Activated CD4-positive, alpha-beta memory T cell treated with anti-CD3 and anti-CD28 coated beads for 36 hours (primary cell): ENCODE measurements around the gene ZFPM1. TPM values are rescaled to one million over a fixed set of nuclear protein-coding genes. Genes with fewer than 3 reads are reported as not detected.

Source experiments
- CTCF ChIA-PET: fragments of 350-600 bp; sonication (Branson Sonifier 250); formaldehyde crosslinking; loops from one replicate; lab custom pipeline; 2021; ENCODE audit warnings: antibody characterized with exemption, inconsistent platforms; lab: Charles Lee
- POLR2A ChIA-PET: fragments of 350-600 bp; sonication (Branson Sonifier 250); formaldehyde crosslinking; loops from one replicate; lab custom pipeline; 2021; ENCODE audit warnings: antibody characterized with exemption; lab: Charles Lee
- DNase-seq: peaks from one replicate; pipeline ENCODE4 v3.0.0-alpha.2; 2020
- H3K27ac Mint-ChIP-seq: one replicate; pipeline ENCODE4 v1.8.0; 2021; ENCODE audit warnings: mixed read lengths
- H3K27me3 Mint-ChIP-seq: one replicate; pipeline ENCODE4 v1.8.0; 2021; ENCODE audit warnings: mixed read lengths
- H3K36me3 Mint-ChIP-seq: one replicate; pipeline ENCODE4 v1.8.0; 2021; ENCODE audit warnings: mixed read lengths
- H3K4me1 Mint-ChIP-seq: one replicate; pipeline ENCODE4 v1.8.0; 2021; ENCODE audit warnings: low read depth, mixed read lengths
- H3K4me3 Mint-ChIP-seq: one replicate; pipeline ENCODE4 v1.8.0; 2021; ENCODE audit warnings: mild to moderate bottlenecking, mixed read lengths
- H3K9me3 Mint-ChIP-seq: one replicate; pipeline ENCODE4 v1.8.0; 2021; ENCODE audit warnings: mixed read lengths
- intact Hi-C: fragments of 100-400 bp; cut with micrococcal nuclease; formaldehyde crosslinking; loops from one replicate; pipeline ENCODE4 v1.15.1; 2023
- total RNA-seq, 2 experiments: library from RNA; stranded (reverse); gene quantifications; one replicate each; pipeline ENCODE4 v1.2.3, GENCODE V29; 2021

ZFPM1 gene
- total RNA-seq, 2 experiments from 2014 or later: 11.6 to 12.0 TPM

- H3K4me3 Mint-ChIP-seq: no peak overlapping the region
- CTCF ChIA-PET: no interaction called here
- POLR2A ChIA-PET: no interaction called here
- no peaks in the 10 kb centered on the region for H3K4me1 Mint-ChIP-seq
- intact Hi-C loops: no loop called here
- H3K27ac Mint-ChIP-seq: no peak overlapping the region
- no peaks in the 10 kb centered on the region for H3K27me3 Mint-ChIP-seq
- no peaks in the 10 kb centered on the region for H3K36me3 Mint-ChIP-seq
- no peaks in the 10 kb centered on the region for H3K9me3 Mint-ChIP-seq
- no peak for DNase-seq
Measured at GRCh38 chr16:88421301-88421700, 31.8 kb upstream of the ZFPM1 start.

- Mint-ChIP-seq H3K27me3 (no peaks in the 10 kb centered on the region), H3K36me3 (no peaks in the 10 kb centered on the region), H3K9me3 (no peaks in the 10 kb centered on the region), H3K4me3 (no peak overlapping the region), H3K4me1 (no peaks in the 10 kb centered on the region), H3K27ac (no peak overlapping the region)
- intact Hi-C loops: no loop called here
- CTCF ChIA-PET: no interaction called here
- no peak for DNase-seq
- POLR2A ChIA-PET: no interaction called here
Measured at GRCh38 chr16:88421871-88422433, 31.1 kb upstream of the ZFPM1 start.

- intact Hi-C loops: no loop called here
- CTCF ChIA-PET: no interaction called here
- Mint-ChIP-seq H3K27me3 (no peaks in the 10 kb centered on the region), H3K36me3 (no peaks in the 10 kb centered on the region), H3K4me1 (no peaks in the 10 kb centered on the region), H3K27ac (no peak overlapping the region), H3K4me3 (no peak overlapping the region), H3K9me3 (no peaks in the 10 kb centered on the region)
- POLR2A ChIA-PET: no interaction called here
- DNase-seq: no peak
Measured at GRCh38 chr16:88422733-88423447, 30.2 kb upstream of the ZFPM1 start.

- no peak for DNase-seq
Measured at GRCh38 chr16:88423448-88423850, 29.6 kb upstream of the ZFPM1 start.

GRCh38 chr16:88424587-88425235 lies 28.4 kb upstream of the ZFPM1 start:
- DNase-seq: no peak
- no peak overlapping the region for H3K27ac Mint-ChIP-seq
- H3K4me1 Mint-ChIP-seq: peaks cover 1% of the 10 kb centered on the region
- POLR2A ChIA-PET: no interaction called here
- CTCF ChIA-PET: interaction anchor here (1.1 kb wide), 1 partner anchor 11 kb away, joined by 5 read pairs; no protein-coding TSS in a partner anchor
- intact Hi-C loops: no loop called here
- H3K9me3 Mint-ChIP-seq: no peaks in the 10 kb centered on the region
- no peaks in the 10 kb centered on the region for H3K36me3 Mint-ChIP-seq
- H3K4me3 Mint-ChIP-seq: no peak overlapping the region
- H3K27me3 Mint-ChIP-seq: no peaks in the 10 kb centered on the region

More at GRCh38 chr16:88423448-88423850, 29.6 kb upstream of the ZFPM1 start:
- ChIA-PET POLR2A (no interaction called here), CTCF (no interaction called here)
- Mint-ChIP-seq H3K4me1 (no peaks in the 10 kb centered on the region), H3K27ac (no peak overlapping the region), H3K9me3 (no peaks in the 10 kb centered on the region), H3K36me3 (no peaks in the 10 kb centered on the region), H3K4me3 (no peak overlapping the region), H3K27me3 (no peaks in the 10 kb centered on the region)
- intact Hi-C loops: no loop called here

GRCh38 chr16:88426018-88426417 lies 27.1 kb upstream of the ZFPM1 start:
- intact Hi-C loops: no loop called here
- H3K4me3 Mint-ChIP-seq: no peak overlapping the region
- no peak overlapping the region for H3K27ac Mint-ChIP-seq
- no peak for DNase-seq
- CTCF ChIA-PET: no interaction called here
- H3K4me1 Mint-ChIP-seq: peaks cover 3% of the 10 kb centered on the region
- no peaks in the 10 kb centered on the region for H3K36me3 Mint-ChIP-seq
- no peaks in the 10 kb centered on the region for H3K9me3 Mint-ChIP-seq
- POLR2A ChIA-PET: no interaction called here
- H3K27me3 Mint-ChIP-seq: no peaks in the 10 kb centered on the region

- Mint-ChIP-seq H3K4me3 (no peak overlapping the region), H3K4me1 (peaks cover 7% of the 10 kb centered on the region), H3K27ac (no peak overlapping the region), H3K9me3 (no peaks in the 10 kb centered on the region), H3K27me3 (peaks cover 7% of the 10 kb centered on the region), H3K36me3 (no peaks in the 10 kb centered on the region)
- POLR2A ChIA-PET: no interaction called here
- CTCF ChIA-PET: interaction anchor here (0.8 kb wide), 1 partner anchor 10 kb away, joined by 3 read pairs; no protein-coding TSS in a partner anchor
- no peak for DNase-seq
- intact Hi-C loops: no loop called here
Measured at GRCh38 chr16:88427376-88427775, 25.7 kb upstream of the ZFPM1 start.

- H3K4me3 Mint-ChIP-seq: no peak overlapping the region
Measured at GRCh38 chr16:88428156-88428555, 24.9 kb upstream of the ZFPM1 start.

GRCh38 chr16:88428616-88429386 lies 24.3 kb upstream of the ZFPM1 start:
- ChIA-PET CTCF (interaction anchor here (1.0 kb wide), 1 partner anchor 10 kb away, joined by 4 read pairs; no protein-coding TSS in a partner anchor), POLR2A (no interaction called here)
- H3K36me3 Mint-ChIP-seq: no peaks in the 10 kb centered on the region
- DNase-seq: no peak
- intact Hi-C loops: no loop called here
- no peak overlapping the region for H3K27ac Mint-ChIP-seq
- H3K9me3 Mint-ChIP-seq: no peaks in the 10 kb centered on the region
- no peak overlapping the region for H3K4me3 Mint-ChIP-seq
- H3K27me3 Mint-ChIP-seq: peaks cover 7% of the 10 kb centered on the region
- H3K4me1 Mint-ChIP-seq: peaks cover 7% of the 10 kb centered on the region

More at GRCh38 chr16:88428156-88428555, 24.9 kb upstream of the ZFPM1 start:
- Mint-ChIP-seq H3K4me1 (peaks cover 7% of the 10 kb centered on the region), H3K27ac (no peak overlapping the region), H3K27me3 (peaks cover 7% of the 10 kb centered on the region), H3K9me3 (no peaks in the 10 kb centered on the region), H3K36me3 (no peaks in the 10 kb centered on the region)
- intact Hi-C loops: no loop called here
- CTCF ChIA-PET: no interaction called here
- no peak for DNase-seq
- POLR2A ChIA-PET: no interaction called here

GRCh38 chr16:88429387-88430184 lies 23.5 kb upstream of the ZFPM1 start:
- Mint-ChIP-seq H3K27me3 (peaks cover 7% of the 10 kb centered on the region), H3K4me1 (peaks cover 7% of the 10 kb centered on the region), H3K27ac (no peak overlapping the region), H3K4me3 (peak overlapping the region; percentile 47), H3K36me3 (no peaks in the 10 kb centered on the region), H3K9me3 (no peaks in the 10 kb centered on the region)
- ChIA-PET POLR2A (no interaction called here), CTCF (interaction anchor here (1.0 kb wide), 1 partner anchor 9 kb away, joined by 4 read pairs; no protein-coding TSS in a partner anchor)
- intact Hi-C loops: no loop called here
- DNase-seq: no peak

GRCh38 chr16:88430185-88430523 lies 22.9 kb upstream of the ZFPM1 start:
- Mint-ChIP-seq H3K4me1 (peaks cover 7% of the 10 kb centered on the region), H3K27ac (no peak overlapping the region), H3K36me3 (no peaks in the 10 kb centered on the region), H3K9me3 (no peaks in the 10 kb centered on the region), H3K27me3 (peaks cover 7% of the 10 kb centered on the region), H3K4me3 (peak overlapping the region; percentile 20)
- intact Hi-C loops: no loop called here
- no peak for DNase-seq
- ChIA-PET POLR2A (interaction anchor here (0.9 kb wide), 1 partner anchor 136 kb away, joined by 3 read pairs; no protein-coding TSS in a partner anchor), CTCF (interaction anchor here (1.0 kb wide), 1 partner anchor 9 kb away, joined by 4 read pairs; no protein-coding TSS in a partner anchor)
